K562 (cell line): ENCODE measurements around the gene IGSF3. TPM values are rescaled to one million over a fixed set of nuclear protein-coding genes. Genes with fewer than 3 reads are reported as not detected.
A peak's percentile ranks its signal among the peaks of the same experiment; 100 is the strongest.

Source experiments
- AFF4 ChIP-seq: sonication (generic); formaldehyde crosslinking; IDR thresholded peaks from 2 replicates; pipeline ENCODE4 v1.8.0; 2023; ENCODE audit warnings: mild to moderate bottlenecking, missing genetic modification reagents
- BCOR ChIP-seq: fragments of 450-650 bp; IDR thresholded peaks from 2 replicates; pipeline ENCODE4 v1.6.1; 2016
- CBFA2T2 ChIP-seq: fragments of 450-650 bp; conservative IDR thresholded peaks from 2 replicates; pipeline ENCODE4 v1.6.1; 2017; ENCODE audit warnings: mild to moderate bottlenecking
- CBX1 ChIP-seq: sonication (generic); IDR thresholded peaks from 2 replicates; pipeline ENCODE4 v1.6.1; 2016; ENCODE audit warnings: antibody characterized with exemption, low read depth, mild to moderate bottlenecking
- CBX3 ChIP-seq, 2 experiments: IDR thresholded peaks; 1 replicate in 1 of 2; 2 replicates in 1 of 2; pipeline ENCODE4 v1.6.1; 2012; ENCODE audit warnings: inconsistent platforms in 2 of 2, low read length in 2 of 2, borderline replicate concordance in 1 of 2, control low read depth in 1 of 2
- CREB1 ChIP-seq, 2 experiments: sonication (generic) in 1 of 2; formaldehyde crosslinking in 1 of 2; IDR thresholded peaks; 2 replicates each; pipeline versions ENCODE4 v1.6.1 to v1.8.0; 2012 to 2022; ENCODE audit warnings: inconsistent platforms in 1 of 2, mild to moderate bottlenecking in 1 of 2, missing genetic modification reagents in 1 of 2, moderate library complexity in 1 of 2
- DPF2 ChIP-seq: fragments of 450-650 bp; IDR thresholded peaks from 2 replicates; pipeline ENCODE4 v1.6.1; 2016
- E2F1 ChIP-seq: sonication (generic); formaldehyde crosslinking; IDR thresholded peaks from 2 replicates; pipeline ENCODE4 v1.8.1; 2023; ENCODE audit warnings: mild to moderate bottlenecking, missing genetic modification reagents, moderate library complexity
- GATAD2A ChIP-seq: fragments of 450-650 bp; IDR thresholded peaks from 2 replicates; pipeline ENCODE4 v1.6.1; 2017
- GATAD2B ChIP-seq: fragments of 450-650 bp; IDR thresholded peaks from 2 replicates; pipeline ENCODE4 v1.6.1; 2017; ENCODE audit warnings: mild to moderate bottlenecking, borderline replicate concordance
- HBP1 ChIP-seq: fragments of 450-650 bp; formaldehyde crosslinking; IDR thresholded peaks from 2 replicates; pipeline ENCODE4 v1.4.0; 2022; ENCODE audit warnings: missing genetic modification characterization
- HMBOX1 ChIP-seq: sonication (generic); IDR thresholded peaks from 2 replicates; pipeline ENCODE4 v1.6.1; 2016
- PHF21A ChIP-seq: fragments of 450-650 bp; IDR thresholded peaks from 2 replicates; pipeline ENCODE4 v1.6.1; 2017; ENCODE audit warnings: low read depth, borderline replicate concordance
- SMARCA5 ChIP-seq: fragments of 450-650 bp; IDR thresholded peaks from 2 replicates; pipeline ENCODE4 v1.6.1; 2016
- TEAD4 ChIP-seq, 2 experiments: sonication (generic) in 1 of 2; formaldehyde crosslinking in 1 of 2; IDR thresholded peaks; 2 replicates each; pipeline versions ENCODE4 v1.6.1 to v1.8.0; 2012 to 2022; ENCODE audit warnings: borderline replicate concordance in 1 of 2, inconsistent platforms in 1 of 2, low read length in 1 of 2, mild to moderate bottlenecking in 1 of 2, missing genetic modification reagents in 1 of 2
- ZBTB34 ChIP-seq: fragments of 250-450 bp; sonication (Bioruptor Pico); IDR thresholded peaks from 2 replicates; pipeline ENCODE4 v1.8.0; 2021; ENCODE audit warnings: mild to moderate bottlenecking, moderate library complexity
- ZNF507 ChIP-seq: conservative IDR thresholded peaks from 2 replicates; pipeline ENCODE4 v1.6.1; 2017; ENCODE audit warnings: missing genetic modification characterization, missing compliant biosample characterization
- polyA plus RNA-seq, 8 experiments: library from polyadenylated mRNA; depleted of rRNA in 4 of 8; stranded (reverse) in 5 of 8; unstranded in 3 of 8; fragments of >200 nt; fragmentation: Nextera tagmentation in 2 of 8; fragmentation: Illumina TruSeq in 1 of 8; extraction: Ambion mirVana in 2 of 8; extraction: Trizol in 1 of 8; gene quantifications; 2 replicates each; pipeline versions ENCODE4 v1.2.1 to v1.2.3, GENCODE V29; 2011 to 2014; ENCODE audit warnings: inconsistent platforms in 1 of 8, missing spikeins in 1 of 8
- total RNA-seq, 7 experiments: library from RNA; depleted of rRNA in 6 of 7; stranded (reverse); fragments of >200 nt in 6 of 7; fragmentation: Illumina TruSeq in 2 of 7; extraction: Trizol in 2 of 7; gene quantifications; 2 replicates each; pipeline versions ENCODE4 v1.2.1 to v1.2.3, GENCODE V29; 2011 to 2021; ENCODE audit warnings: low replicate concordance in 1 of 7

Gene IGSF3
- total and polyA plus RNA-seq, 9 of the 15 experiments (the other 6 are each of a cell fraction or from before 2014, with no cell fraction given) = 1.1 to 15.0 (median 8.3) TPM

GRCh38 chr1:116573431-116574095 is 94.0 kb downstream of the IGSF3 start (continued):
- TF ChIP-seq E2F1 (CRISPR knock-in tag) (no peak), BCOR (peak; percentile 33; the same call in 1 of the 2 replicates), CREB1 (IDR thresholded peaks at IDR 0.05) (0 out of 2 replicates have a peak, but pooled peaks have one; percentile 14), CREB1 (CRISPR knock-in tag; IDR thresholded peaks at IDR 0.05) (no peak), SMARCA5 (peak; percentile 69; the same call in 1 of the 2 replicates), PHF21A (no peak), TEAD4 (IDR thresholded peaks at IDR 0.05; ENCODE audit: low read length) (peak; percentile 85), TEAD4 (CRISPR knock-in tag; IDR thresholded peaks at IDR 0.05; ENCODE audit: borderline replicate concordance) (no peak), GATAD2B (no peak), HMBOX1 (no peak), ZNF507 (tag) (no peak), CBFA2T2 (peak; percentile 76), DPF2 (peak; percentile 87), ZBTB34 (CRISPR knock-in tag) (no peak), CBX1 (no peak), GATAD2A (no peak), CBX3 (IDR thresholded peaks at IDR 0.05; ENCODE audit: borderline replicate concordance in 1 of 2, low read length in 2 of 2) (peak in 1 of 2 experiments; percentile 41; a peak in 1 of 3 replicates), AFF4 (CRISPR knock-in tag) (0 out of 2 replicates have a peak, but pooled peaks have one; percentile 37), HBP1 (CRISPR knock-in tag) (no peak)
